Right cardiac atrium (tissue), 5 donors: ENCODE measurements around the gene ACKR4. TPM values are rescaled to one million over a fixed set of nuclear protein-coding genes. Genes with fewer than 3 reads are reported as not detected.
"Not testable (repeated sequence)": the region's sequence is repeated elsewhere in the genome, so short reads cannot be mapped to it uniquely, and the experiment has no call there.

Experiments
- ATAC-seq, 2 donors: fragments of 200-7000 bp; cut with Tn5 transposase; one replicate each; pipeline versions ENCODE4 v1.8.0 to v1.9.1; 2020; ENCODE audit warnings: moderate library complexity in 2 of 2, mild to moderate bottlenecking in 1 of 2
- DNase-seq, 3 donors: peaks; one replicate each; pipeline ENCODE4 v3.0.0-alpha.2; 2020
- H3K27ac ChIP-seq: one replicate; pipeline ENCODE4 v1.5.1; 2013; ENCODE audit warnings: mild to moderate bottlenecking, low read length, control low read depth, moderate library complexity
- H3K27me3 ChIP-seq: one replicate; pipeline ENCODE4 v1.6.1; 2013; ENCODE audit not compliant: control insufficient read depth, insufficient read depth
- H3K4me1 ChIP-seq: one replicate; pipeline ENCODE4 v1.6.1; 2013; ENCODE audit warnings: low read length; ENCODE audit not compliant: control insufficient read depth, insufficient read depth
- H3K4me3 ChIP-seq: one replicate; pipeline ENCODE4 v1.5.1; 2013; ENCODE audit warnings: low read length, control low read depth
- H3K9me3 ChIP-seq: one replicate; pipeline ENCODE4 v1.6.1; 2013; ENCODE audit warnings: low read length; ENCODE audit not compliant: control insufficient read depth
- whole genome bisulfite sequencing: extraction: QIAGEN DNeasy Blood & Tissue Kit; methylation state at CpG from one replicate; pipeline ENCODE4 v1.1.7; 2013; 5-methylcytosine and 5-hydroxymethylcytosine counted together
- intact Hi-C, 4 donors: fragments of 100-400 bp; cut with DNase I; formaldehyde crosslinking; loops; one replicate each; pipeline versions ENCODE4 v1.11.0 to v1.14.0; 2022 to 2023
- polyA plus RNA-seq: library from polyadenylated mRNA; stranded (reverse); fragments of 200-250 nt; gene quantifications from one replicate; pipeline ENCODE4 v1.2.3, GENCODE V29; 2013
- total RNA-seq, 4 donors: library from RNA; stranded (reverse); fragmentation: NEBNext Ultra II Directional; extraction: Animal tissue kit (Norgen Biotek cat#: 25700); gene quantifications; one replicate each; pipeline ENCODE4 v1.2.1, GENCODE V29; 2021
- donor health status: healthy with polysubstance abuse.
- donor health status: DM: no; HTN: yes; CAD: no.
- donor health status: DM: no; HTN: no; CAD: no.
- donor health status: DM: no; HTN: yes; CAD: no; lungs with severe emphysema.
- donor health status: DM: yes; HTN: yes; CAD: no.

Gene ACKR4
- total and polyA plus RNA-seq, 5 donors, result 5.2 to 8.5 (median 7.0) TPM

- Histone ChIP-seq H3K9me3 (no peaks in the 10 kb centered on the region), H3K27ac (no peak overlapping the region), H3K4me3 (no peak overlapping the region), H3K4me1 (no peaks in the 10 kb centered on the region), H3K27me3 (no peaks in the 10 kb centered on the region)
- DNase-seq (no peak), ATAC-seq (no peak)
- intact Hi-C loops, result no loop called here
These were observed 2.6 kb upstream of the ACKR4 start for GRCh38 chr3:132594498-132594897.

- no peaks in the 10 kb centered on the region for H3K4me1 ChIP-seq
- H3K27ac ChIP-seq, result no peak overlapping the region
- DNase-seq (no peak), ATAC-seq (peak in 1 of 2 donors; percentile 25)
- no peaks in the 10 kb centered on the region for H3K9me3 ChIP-seq
- H3K27me3 ChIP-seq, result no peaks in the 10 kb centered on the region
- no peak overlapping the region for H3K4me3 ChIP-seq
- intact Hi-C loops, result no loop called here
These were observed 2.1 kb upstream of the ACKR4 start for GRCh38 chr3:132595014-132595413.

- DNase-seq (no peak), ATAC-seq (no peak)
- H3K27me3 ChIP-seq, result no peaks in the 10 kb centered on the region
- H3K9me3 ChIP-seq, result no peaks in the 10 kb centered on the region
- intact Hi-C loops, result no loop called here
- H3K27ac ChIP-seq, result no peak overlapping the region
- H3K4me1 ChIP-seq, result no peaks in the 10 kb centered on the region
- H3K4me3 ChIP-seq, result no peak overlapping the region
These were observed 744 bp upstream of the ACKR4 start for GRCh38 chr3:132596326-132596725.

GRCh38 chr3:132597660-132598059 is 590 bp downstream of the ACKR4 start:
- Histone ChIP-seq H3K27ac (no peak overlapping the region), H3K4me1 (no peaks in the 10 kb centered on the region), H3K4me3 (no peak overlapping the region), H3K27me3 (no peaks in the 10 kb centered on the region), H3K9me3 (no peaks in the 10 kb centered on the region)
- WGBS, result 59% methylated on average over 2 of the region's 2 CpGs
- intact Hi-C loops, result no loop called here
- ATAC-seq (no peak), DNase-seq (no peak)

- DNase-seq (no peak), ATAC-seq (no peak)
- Histone ChIP-seq H3K4me3 (peak overlapping the region; percentile 29), H3K27ac (no peak overlapping the region), H3K27me3 (no peaks in the 10 kb centered on the region), H3K4me1 (no peaks in the 10 kb centered on the region), H3K9me3 (no peaks in the 10 kb centered on the region)
- intact Hi-C loops, result no loop called here
- 55% methylated on average over 3 of the region's 3 CpGs for WGBS
These were observed 1.1 kb downstream of the ACKR4 start for GRCh38 chr3:132598181-132598580.

GRCh38 chr3:132600614-132601013 is 3.5 kb downstream of the ACKR4 start:
- WGBS, result no CpG with 5 or more reads among the region's 1 CpG
- H3K4me3 ChIP-seq, ATAC-seq, intact Hi-C loops, H3K4me1 ChIP-seq, H3K27ac ChIP-seq, H3K9me3 ChIP-seq, DNase-seq, H3K27me3 ChIP-seq: not testable (repeated sequence)

- DNase-seq, result no peak
- 39% methylated on average over 2 of the region's 2 CpGs for WGBS
- intact Hi-C loops, result no loop called here
- H3K9me3 ChIP-seq, result no peaks in the 10 kb centered on the region
- peak in 1 of 2 donors; percentile 64 for ATAC-seq
- H3K4me3 ChIP-seq, result no peak overlapping the region
- no peaks in the 10 kb centered on the region for H3K4me1 ChIP-seq
- H3K27ac ChIP-seq, result no peak overlapping the region
- no peaks in the 10 kb centered on the region for H3K27me3 ChIP-seq
These were observed 8.3 kb downstream of the ACKR4 start for GRCh38 chr3:132605374-132605792.

GRCh38 chr3:132606085-132606484 is 9.0 kb downstream of the ACKR4 start:
- Histone ChIP-seq H3K4me1 (no peaks in the 10 kb centered on the region), H3K27me3 (no peaks in the 10 kb centered on the region), H3K9me3 (no peaks in the 10 kb centered on the region), H3K27ac (no peak overlapping the region), H3K4me3 (no peak overlapping the region)
- ATAC-seq (no peak), DNase-seq (no peak)
- 65% methylated on average over 1 of the region's 1 CpG for WGBS
- intact Hi-C loops, result no loop called here

GRCh38 chr3:132606620-132607019 is 9.6 kb downstream of the ACKR4 start:
- H3K27ac ChIP-seq, intact Hi-C loops, H3K27me3 ChIP-seq, H3K9me3 ChIP-seq, ATAC-seq, H3K4me1 ChIP-seq, H3K4me3 ChIP-seq: not testable (repeated sequence)
- DNase-seq, result peak in 2 of 3 donors; percentile 30 to 36
- 78% methylated on average over 8 of the region's 8 CpGs for WGBS

- H3K27me3 ChIP-seq, intact Hi-C loops, DNase-seq, H3K27ac ChIP-seq, ATAC-seq, H3K9me3 ChIP-seq, H3K4me3 ChIP-seq, H3K4me1 ChIP-seq: not testable (repeated sequence)
- WGBS, result 97% methylated on average over 3 of the region's 3 CpGs
These were observed 18.2 kb downstream of the ACKR4 start for GRCh38 chr3:132615301-132615700.

GRCh38 chr3:132615881-132616280 is 18.8 kb downstream of the ACKR4 start:
- H3K4me3 ChIP-seq, result no peak overlapping the region
- H3K9me3 ChIP-seq, result no peaks in the 10 kb centered on the region
- H3K27me3 ChIP-seq, result no peaks in the 10 kb centered on the region
- H3K27ac ChIP-seq, result no peak overlapping the region
- 66% methylated on average over 3 of the region's 3 CpGs for WGBS
- no peak for DNase-seq
- ATAC-seq, result no peak
- intact Hi-C loops, result no loop called here
- H3K4me1 ChIP-seq, result no peaks in the 10 kb centered on the region

GRCh38 chr3:132616780-132617179 is 19.7 kb downstream of the ACKR4 start:
- DNase-seq (no peak), ATAC-seq (no peak)
- intact Hi-C loops, result no loop called here
- Histone ChIP-seq H3K4me3 (no peak overlapping the region), H3K27me3 (no peaks in the 10 kb centered on the region), H3K27ac (no peak overlapping the region), H3K9me3 (no peaks in the 10 kb centered on the region), H3K4me1 (no peaks in the 10 kb centered on the region)
- WGBS, result 90% methylated on average over 1 of the region's 1 CpG
